ENCODE data around the gene HM13. TPM values are rescaled to one million over a fixed set of nuclear protein-coding genes. Genes with fewer than 3 reads are reported as not detected.

Gene HM13
- total RNA-seq, 1 experiment from 2014 or later = 272 TPM

GRCh38 chr20:31576751-31577150, 62.5 kb downstream of the HM13 start:
- H3K9me3 ChIP-seq (ENCODE audit: insufficient read depth, low read depth) = no peaks in the 10 kb centered on the region
- ChIA-PET POLR2A (ENCODE audit: unreplicated experiment) (no interaction called here), CTCF (no interaction called here)
- H3K36me3 ChIP-seq (ENCODE audit: low read depth) = no peaks in the 10 kb centered on the region
- H3K27ac ChIP-seq = no peak overlapping the region
- no peak overlapping the region for H3K4me3 ChIP-seq
- TF ChIP-seq EZH2 (IDR thresholded peaks at IDR 0.05; ENCODE audit: low read depth) (no peak), CTCF (conservative IDR thresholded peaks at IDR 0.05) (no peak)
- H3K27me3 ChIP-seq (ENCODE audit: insufficient read depth, low read depth) = no peaks in the 10 kb centered on the region
- no peaks in the 10 kb centered on the region for H3K9me2 ChIP-seq (ENCODE audit: insufficient read depth)
- H3K4me1 ChIP-seq (replicated peaks; ENCODE audit: insufficient read depth) = peaks cover 22% of the 10 kb centered on the region
- no peaks in the 10 kb centered on the region for H3K79me2 ChIP-seq (ENCODE audit: low read depth)
- intact Hi-C loops (cut with micrococcal nuclease; ENCODE audit: unreplicated experiment) = no loop called here
- H3K4me2 ChIP-seq = no peak overlapping the region
- H2AFZ ChIP-seq = no peak overlapping the region
- BruUV-seq (replicated peaks) = no TSS peak
- H4K20me1 ChIP-seq (ENCODE audit: insufficient read depth) = no peaks in the 10 kb centered on the region
- DNase-seq = no peak
- peaks cover 22% of the 10 kb centered on the region; the same call in 1 of the 2 replicates for H3F3A ChIP-seq (ENCODE audit: insufficient read depth, low read depth)

GRCh38 chr20:31577194-31577593, 63.0 kb downstream of the HM13 start:
- TF ChIP-seq CTCF (conservative IDR thresholded peaks at IDR 0.05) (no peak), EZH2 (IDR thresholded peaks at IDR 0.05; ENCODE audit: low read depth) (no peak)
- H3K27ac ChIP-seq = no peak overlapping the region
- H3K4me3 ChIP-seq = no peak overlapping the region

GRCh38 chr20:31578448-31579138, 64.4 kb downstream of the HM13 start:
- Histone ChIP-seq H3K27ac (no peak overlapping the region), H3K36me3 (ENCODE audit: low read depth) (no peaks in the 10 kb centered on the region), H4K20me1 (ENCODE audit: insufficient read depth) (no peaks in the 10 kb centered on the region), H2AFZ (no peak overlapping the region), H3K4me3 (no peak overlapping the region), H3F3A (ENCODE audit: insufficient read depth, low read depth) (peaks cover 10% of the 10 kb centered on the region; the same call in 1 of the 2 replicates), H3K4me2 (no peak overlapping the region), H3K9me3 (ENCODE audit: insufficient read depth, low read depth) (no peaks in the 10 kb centered on the region), H3K27me3 (ENCODE audit: insufficient read depth, low read depth) (no peaks in the 10 kb centered on the region), H3K79me2 (ENCODE audit: low read depth) (no peaks in the 10 kb centered on the region), H3K4me1 (replicated peaks; ENCODE audit: insufficient read depth) (peaks cover 13% of the 10 kb centered on the region), H3K9me2 (ENCODE audit: insufficient read depth) (no peaks in the 10 kb centered on the region)
- intact Hi-C loops (cut with micrococcal nuclease; ENCODE audit: unreplicated experiment) = no loop called here
- DNase-seq = no peak
- TF ChIP-seq CTCF (conservative IDR thresholded peaks at IDR 0.05) = no peak
- TF ChIP-seq EZH2 (IDR thresholded peaks at IDR 0.05; ENCODE audit: low read depth) = no peak
- CTCF ChIA-PET = no interaction called here
- POLR2A ChIA-PET (ENCODE audit: unreplicated experiment) = interaction anchor here (0.6 kb wide), 1 partner anchor 25 kb away, joined by 4 read pairs; no protein-coding TSS in a partner anchor
- no TSS peak for BruUV-seq (replicated peaks)

More at GRCh38 chr20:31577194-31577593, 63.0 kb downstream of the HM13 start:
- Histone ChIP-seq H2AFZ (no peak overlapping the region), H3K4me2 (no peak overlapping the region), H3F3A (ENCODE audit: insufficient read depth, low read depth) (peaks cover 19% of the 10 kb centered on the region; the same call in 1 of the 2 replicates), H3K9me3 (ENCODE audit: insufficient read depth, low read depth) (no peaks in the 10 kb centered on the region), H3K36me3 (ENCODE audit: low read depth) (no peaks in the 10 kb centered on the region), H3K9me2 (ENCODE audit: insufficient read depth) (no peaks in the 10 kb centered on the region), H3K79me2 (ENCODE audit: low read depth) (no peaks in the 10 kb centered on the region), H3K4me1 (replicated peaks; ENCODE audit: insufficient read depth) (peaks cover 18% of the 10 kb centered on the region), H3K27me3 (ENCODE audit: insufficient read depth, low read depth) (no peaks in the 10 kb centered on the region), H4K20me1 (ENCODE audit: insufficient read depth) (no peaks in the 10 kb centered on the region)
- ChIA-PET POLR2A (ENCODE audit: unreplicated experiment) (interaction anchor here (0.6 kb wide), 1 partner anchor 28 kb away, joined by 3 read pairs; the partner anchor contains the start of gene ID1), CTCF (no interaction called here)
- DNase-seq = no peak
- intact Hi-C loops (cut with micrococcal nuclease; ENCODE audit: unreplicated experiment) = no loop called here
- BruUV-seq (replicated peaks) = no TSS peak

All from PC-9 (cell line).